ENCODE results near the gene COQ8A. TPM values are rescaled to one million over a fixed set of nuclear protein-coding genes. Genes with fewer than 3 reads are reported as not detected.

Gene COQ8A
- total RNA-seq, 1 experiment from 2014 or later: 39.4 TPM

- TF ChIP-seq, protein P1, sequence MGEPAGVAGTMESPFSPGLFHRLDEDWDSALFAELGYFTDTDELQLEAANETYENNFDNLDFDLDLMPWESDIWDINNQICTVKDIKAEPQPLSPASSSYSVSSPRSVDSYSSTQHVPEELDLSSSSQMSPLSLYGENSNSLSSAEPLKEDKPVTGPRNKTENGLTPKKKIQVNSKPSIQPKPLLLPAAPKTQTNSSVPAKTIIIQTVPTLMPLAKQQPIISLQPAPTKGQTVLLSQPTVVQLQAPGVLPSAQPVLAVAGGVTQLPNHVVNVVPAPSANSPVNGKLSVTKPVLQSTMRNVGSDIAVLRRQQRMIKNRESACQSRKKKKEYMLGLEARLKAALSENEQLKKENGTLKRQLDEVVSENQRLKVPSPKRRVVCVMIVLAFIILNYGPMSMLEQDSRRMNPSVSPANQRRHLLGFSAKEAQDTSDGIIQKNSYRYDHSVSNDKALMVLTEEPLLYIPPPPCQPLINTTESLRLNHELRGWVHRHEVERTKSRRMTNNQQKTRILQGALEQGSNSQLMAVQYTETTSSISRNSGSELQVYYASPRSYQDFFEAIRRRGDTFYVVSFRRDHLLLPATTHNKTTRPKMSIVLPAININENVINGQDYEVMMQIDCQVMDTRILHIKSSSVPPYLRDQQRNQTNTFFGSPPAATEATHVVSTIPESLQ (CRISPR knock-in tag; IDR thresholded peaks at IDR 0.05): no peak
- TF ChIP-seq ZNF532 (CRISPR knock-in tag; IDR thresholded peaks at IDR 0.05; ENCODE audit: borderline replicate concordance) (no peak), ZNF396 (CRISPR knock-in tag; IDR thresholded peaks at IDR 0.05; ENCODE audit: borderline replicate concordance) (no peak), SMAD3 (CRISPR knock-in tag; IDR thresholded peaks at IDR 0.05; ENCODE audit: borderline replicate concordance) (no peak), RELA (CRISPR knock-in tag; IDR thresholded peaks at IDR 0.05; ENCODE audit: borderline replicate concordance) (no peak), ATF3 (CRISPR knock-in tag; conservative IDR thresholded peaks at IDR 0.05) (no peak), TEAD1 (CRISPR knock-in tag; IDR thresholded peaks at IDR 0.05) (no peak)
- TF ChIP-seq, protein P2, sequence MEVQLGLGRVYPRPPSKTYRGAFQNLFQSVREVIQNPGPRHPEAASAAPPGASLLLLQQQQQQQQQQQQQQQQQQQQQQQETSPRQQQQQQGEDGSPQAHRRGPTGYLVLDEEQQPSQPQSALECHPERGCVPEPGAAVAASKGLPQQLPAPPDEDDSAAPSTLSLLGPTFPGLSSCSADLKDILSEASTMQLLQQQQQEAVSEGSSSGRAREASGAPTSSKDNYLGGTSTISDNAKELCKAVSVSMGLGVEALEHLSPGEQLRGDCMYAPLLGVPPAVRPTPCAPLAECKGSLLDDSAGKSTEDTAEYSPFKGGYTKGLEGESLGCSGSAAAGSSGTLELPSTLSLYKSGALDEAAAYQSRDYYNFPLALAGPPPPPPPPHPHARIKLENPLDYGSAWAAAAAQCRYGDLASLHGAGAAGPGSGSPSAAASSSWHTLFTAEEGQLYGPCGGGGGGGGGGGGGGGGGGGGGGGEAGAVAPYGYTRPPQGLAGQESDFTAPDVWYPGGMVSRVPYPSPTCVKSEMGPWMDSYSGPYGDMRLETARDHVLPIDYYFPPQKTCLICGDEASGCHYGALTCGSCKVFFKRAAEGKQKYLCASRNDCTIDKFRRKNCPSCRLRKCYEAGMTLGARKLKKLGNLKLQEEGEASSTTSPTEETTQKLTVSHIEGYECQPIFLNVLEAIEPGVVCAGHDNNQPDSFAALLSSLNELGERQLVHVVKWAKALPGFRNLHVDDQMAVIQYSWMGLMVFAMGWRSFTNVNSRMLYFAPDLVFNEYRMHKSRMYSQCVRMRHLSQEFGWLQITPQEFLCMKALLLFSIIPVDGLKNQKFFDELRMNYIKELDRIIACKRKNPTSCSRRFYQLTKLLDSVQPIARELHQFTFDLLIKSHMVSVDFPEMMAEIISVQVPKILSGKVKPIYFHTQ (CRISPR knock-in tag; IDR thresholded peaks at IDR 0.05): no peak
Observed at GRCh38 chr1:226993814-226994585, 53.9 kb downstream of the COQ8A start (continued).

DNA sequence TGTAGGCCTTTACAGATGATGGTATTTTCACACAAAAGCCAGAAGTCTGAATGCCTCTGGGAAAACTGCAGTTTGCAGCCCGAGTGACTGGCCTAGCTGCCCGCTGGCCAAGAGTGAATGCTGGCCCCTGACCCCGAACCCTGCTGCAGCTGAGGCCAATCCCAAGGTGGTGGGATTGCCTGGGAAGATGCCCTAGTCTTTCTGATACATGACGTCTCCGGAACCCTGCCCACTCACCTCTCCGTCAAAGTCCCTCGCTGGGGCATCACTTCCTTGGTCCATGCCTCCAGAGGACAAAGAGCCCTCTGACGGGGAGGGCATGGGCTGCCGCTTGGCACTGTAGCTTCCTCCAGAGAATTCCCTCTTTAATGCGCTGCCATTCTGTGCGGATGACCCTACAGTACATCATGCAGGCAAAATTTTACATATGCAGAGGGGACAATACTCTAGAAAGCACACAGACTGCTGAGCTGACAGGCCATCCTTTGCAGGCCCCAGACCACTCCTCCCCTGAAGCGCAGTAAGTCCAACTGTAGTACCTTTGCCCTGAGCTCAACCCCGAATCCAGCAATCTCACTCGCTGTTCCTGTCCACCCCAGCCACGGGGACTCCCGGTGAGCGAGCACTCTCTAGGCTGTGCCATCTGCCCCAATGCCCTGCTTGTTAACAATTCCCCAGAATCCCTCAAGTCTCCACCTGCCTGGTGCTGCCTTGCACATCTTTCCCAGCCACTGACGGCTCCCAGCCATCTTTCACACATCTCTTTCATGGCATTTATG lies 54.7 kb downstream of the COQ8A start:
- H3K4me1 Mint-ChIP-seq: peaks cover 25% of the 10 kb centered on the region
- CTCF ChIA-PET: interaction anchor here (0.9 to 1.5 kb wide), 4 partner anchors 23 to 454 kb away, joined by 3 to 5 read pairs (median 3); no protein-coding TSS in a partner anchor
- TF ChIP-seq, protein P1 (CRISPR knock-in tag; IDR thresholded peaks at IDR 0.05): no peak
- TF ChIP-seq USF1 (CRISPR knock-in tag; IDR thresholded peaks at IDR 0.05) (no peak), FOXJ3 (CRISPR knock-in tag; IDR thresholded peaks at IDR 0.05; ENCODE audit: borderline replicate concordance) (no peak), ZBTB43 (CRISPR knock-in tag; IDR thresholded peaks at IDR 0.05) (no peak), TP53 (CRISPR knock-in tag; IDR thresholded peaks at IDR 0.05) (no peak), ZNF532 (CRISPR knock-in tag; IDR thresholded peaks at IDR 0.05; ENCODE audit: borderline replicate concordance) (no peak)

More for the DNA sequence above, 54.7 kb downstream of the COQ8A start:
- POLR2A ChIA-PET: no interaction called here
- Mint-ChIP-seq H3K9me3 (no peaks in the 10 kb centered on the region), H3K4me3 (no peak overlapping the region), H3K27ac (no peak overlapping the region), H3K27me3 (ENCODE audit: low read depth) (no peaks in the 10 kb centered on the region), H3K36me3 (peaks cover 8% of the 10 kb centered on the region; the same call in 1 of the 2 replicates)
- DNase-seq (ENCODE audit: low spot score): no peak
- ATAC-seq: no peak; the same call in 1 of the 2 replicates

All from WTC11 (cell line).